Fibroblast of pulmonary artery (primary cell): Measurements from ENCODE around the gene KMT2C.
A peak's percentile ranks its signal among the peaks of the same experiment; 100 is the strongest.
"Not testable (repeated sequence)": the region's sequence is repeated elsewhere in the genome, so short reads cannot be mapped to it uniquely, and the experiment has no call there.

Experiments
- DNase-seq: peaks from one replicate; pipeline ENCODE4 v3.0.0-alpha.2; 2010; ENCODE audit warnings: low read depth
- H3K4me3 ChIP-seq: replicated peaks from 2 replicates; pipeline ENCODE4 v1.5.1; 2011; ENCODE audit warnings: low read depth, mild to moderate bottlenecking, control low read depth, low read length, moderate library complexity
- TF ChIP-seq, protein P1 (sequence below): IDR thresholded peaks from 2 replicates; pipeline ENCODE4 v1.5.1; 2011; ENCODE audit warnings: mild to moderate bottlenecking, control low read depth, low read length, inconsistent platforms; ENCODE audit errors: missing control alignments

Gene KMT2C

DNA sequence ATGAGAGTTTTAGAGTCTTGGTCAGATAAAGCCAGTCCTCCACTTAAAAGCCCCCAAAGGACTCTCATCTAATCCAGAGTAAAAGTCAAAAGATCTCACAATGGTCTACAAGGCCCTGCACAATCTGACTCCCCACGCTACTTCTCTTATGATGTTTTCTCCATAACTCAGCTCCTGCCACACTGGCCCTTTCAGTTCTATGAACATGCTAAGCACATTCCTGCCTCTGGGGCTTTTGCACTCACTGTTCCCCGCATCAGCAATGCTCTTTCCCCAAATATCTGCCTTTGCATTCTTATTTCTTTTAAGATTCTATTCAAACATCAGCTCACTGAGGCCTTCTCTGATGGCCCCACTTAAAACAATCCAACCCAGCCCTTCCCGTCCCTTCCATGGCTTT is 41.6 kb downstream of the KMT2C start:
- peak; percentile 51 for DNase-seq
- TF ChIP-seq, protein P1, sequence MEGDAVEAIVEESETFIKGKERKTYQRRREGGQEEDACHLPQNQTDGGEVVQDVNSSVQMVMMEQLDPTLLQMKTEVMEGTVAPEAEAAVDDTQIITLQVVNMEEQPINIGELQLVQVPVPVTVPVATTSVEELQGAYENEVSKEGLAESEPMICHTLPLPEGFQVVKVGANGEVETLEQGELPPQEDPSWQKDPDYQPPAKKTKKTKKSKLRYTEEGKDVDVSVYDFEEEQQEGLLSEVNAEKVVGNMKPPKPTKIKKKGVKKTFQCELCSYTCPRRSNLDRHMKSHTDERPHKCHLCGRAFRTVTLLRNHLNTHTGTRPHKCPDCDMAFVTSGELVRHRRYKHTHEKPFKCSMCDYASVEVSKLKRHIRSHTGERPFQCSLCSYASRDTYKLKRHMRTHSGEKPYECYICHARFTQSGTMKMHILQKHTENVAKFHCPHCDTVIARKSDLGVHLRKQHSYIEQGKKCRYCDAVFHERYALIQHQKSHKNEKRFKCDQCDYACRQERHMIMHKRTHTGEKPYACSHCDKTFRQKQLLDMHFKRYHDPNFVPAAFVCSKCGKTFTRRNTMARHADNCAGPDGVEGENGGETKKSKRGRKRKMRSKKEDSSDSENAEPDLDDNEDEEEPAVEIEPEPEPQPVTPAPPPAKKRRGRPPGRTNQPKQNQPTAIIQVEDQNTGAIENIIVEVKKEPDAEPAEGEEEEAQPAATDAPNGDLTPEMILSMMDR = peak; percentile 52
- not testable (repeated sequence) for H3K4me3 ChIP-seq

DNA sequence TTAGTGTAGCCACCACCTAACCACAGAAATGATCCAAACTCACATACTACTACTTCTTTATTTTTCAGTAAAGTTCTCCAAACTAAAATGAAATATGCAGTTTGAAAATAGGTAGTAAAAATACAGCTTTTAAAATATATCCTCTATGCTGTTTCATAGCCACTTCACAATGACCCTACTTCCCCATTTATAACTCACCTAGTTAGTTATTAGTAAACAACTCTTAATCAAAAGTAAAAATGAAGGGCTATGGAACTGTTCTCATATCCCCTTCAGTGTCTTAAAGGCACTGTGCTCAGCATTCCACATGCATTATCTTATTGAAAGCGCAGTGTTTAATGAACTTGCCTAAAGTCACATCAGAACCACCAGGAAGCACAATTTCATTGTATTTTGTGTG is 43.5 kb downstream of the KMT2C start:
- DNase-seq = no peak
- TF ChIP-seq, protein P1 = no peak
- no peak overlapping the region for H3K4me3 ChIP-seq

DNA sequence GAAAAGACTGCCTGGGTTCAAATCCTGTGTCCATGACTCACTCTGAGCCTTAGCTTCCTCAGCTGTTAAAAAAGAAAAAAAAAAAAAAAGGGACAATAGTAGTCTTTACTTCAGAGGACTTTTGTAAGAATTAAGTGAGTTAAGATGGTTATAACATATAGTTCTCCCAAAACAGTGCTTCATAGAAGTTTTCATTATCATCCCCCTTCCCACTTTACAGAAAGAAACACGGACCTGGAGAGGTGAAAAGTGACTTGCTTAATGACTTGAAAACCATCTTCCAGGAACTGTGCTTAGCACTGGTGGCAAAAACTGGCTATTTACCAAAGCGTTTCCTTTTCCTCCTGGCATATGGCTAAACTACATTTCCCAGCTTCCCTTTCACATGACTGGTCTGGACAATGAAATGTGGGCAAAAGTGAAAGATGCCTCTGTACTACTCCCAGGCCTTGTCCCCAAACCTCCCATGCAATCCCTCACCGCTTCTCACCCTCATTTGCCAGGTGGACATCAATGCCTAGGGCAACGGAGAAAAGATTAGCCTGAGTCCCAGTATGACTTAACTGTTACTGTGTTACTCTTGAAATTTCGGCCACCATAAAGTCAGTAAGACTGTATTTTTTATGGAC is 49.6 kb downstream of the KMT2C start:
- not testable (repeated sequence) for H3K4me3 ChIP-seq, DNase-seq

DNA sequence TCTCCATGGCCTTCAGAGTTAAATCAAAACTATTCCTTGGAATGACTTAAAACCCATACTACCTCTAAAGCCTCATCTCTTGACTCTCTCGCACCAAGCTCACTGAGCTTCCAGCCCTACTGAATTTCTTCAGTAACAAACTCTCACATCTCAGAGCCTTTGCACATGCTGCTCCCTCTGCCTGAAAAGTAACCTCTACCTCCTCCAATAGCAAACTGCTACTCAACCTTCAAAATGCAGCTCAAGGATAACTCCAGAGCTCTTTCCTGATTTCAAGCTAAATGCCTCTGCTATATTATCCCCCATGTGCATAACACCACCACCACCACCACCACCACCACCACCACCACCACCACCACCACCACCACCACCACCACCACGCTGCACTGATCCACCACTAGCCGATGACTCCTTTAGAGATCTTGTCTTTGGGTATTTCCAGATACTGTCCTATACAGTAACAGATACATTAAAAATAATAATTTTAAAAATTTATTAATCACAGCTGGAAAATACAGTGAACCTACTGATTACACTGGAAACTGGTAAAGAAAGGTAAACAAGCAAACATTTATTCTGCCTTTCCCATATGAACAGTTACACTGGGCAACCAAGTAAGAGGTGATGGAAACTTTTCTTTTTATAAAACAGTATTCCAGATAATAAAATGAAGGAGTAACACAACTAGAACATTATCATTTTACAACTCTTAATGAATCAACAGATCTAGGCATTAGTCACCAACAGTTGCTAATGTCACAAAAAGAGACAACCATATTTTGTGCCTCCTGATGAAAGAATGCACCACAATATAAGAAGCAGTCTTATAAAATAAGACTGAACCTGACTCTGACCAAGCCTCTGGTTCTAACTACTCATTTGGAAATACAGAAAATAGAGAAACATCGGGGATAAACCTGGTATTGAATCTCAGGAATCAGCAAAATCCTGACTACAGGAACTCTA is 51.3 kb downstream of the KMT2C start:
- H3K4me3 ChIP-seq, DNase-seq: not testable (repeated sequence)

DNA sequence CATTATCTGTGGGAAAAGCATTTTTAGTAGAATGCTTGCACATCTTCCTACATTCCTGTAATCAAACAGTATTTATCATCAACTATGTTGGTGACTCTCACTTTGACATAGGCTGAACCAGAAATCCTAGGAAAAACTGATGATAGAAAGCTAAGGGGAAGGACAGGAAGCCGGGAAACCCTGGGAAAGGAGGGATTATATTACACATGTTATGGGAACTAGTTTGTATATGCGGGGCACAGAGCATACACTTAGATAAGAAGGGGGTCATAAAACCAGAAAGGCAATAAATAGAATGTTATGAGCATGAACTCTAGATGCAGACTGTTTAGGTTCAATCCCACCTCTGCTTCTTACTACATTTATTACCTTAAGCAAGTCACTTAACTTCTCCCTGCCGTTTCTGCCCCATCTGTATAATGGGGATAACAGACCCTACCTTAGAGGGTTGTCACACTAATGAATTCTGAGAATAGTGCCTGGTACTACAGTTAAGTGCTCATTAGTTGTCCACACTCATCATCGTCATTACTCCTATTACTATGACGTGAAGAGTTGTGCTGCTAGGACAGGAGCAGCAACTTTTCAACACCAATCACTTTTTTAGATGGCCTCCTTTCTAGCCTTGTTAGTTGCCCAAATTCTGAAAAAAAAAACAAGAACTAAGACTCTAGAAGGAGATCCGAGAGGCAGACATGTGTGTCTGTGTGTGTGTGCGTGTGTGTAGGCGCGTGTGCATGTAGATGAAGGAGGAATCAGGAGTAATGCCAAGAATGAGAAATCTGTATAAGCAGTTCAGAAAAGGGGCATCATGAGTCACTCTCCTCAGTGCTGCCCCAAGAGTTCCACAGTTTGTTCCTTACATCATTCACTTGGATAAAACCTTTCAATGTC is 52.2 kb downstream of the KMT2C start:
- DNase-seq = peak; percentile 86
- H3K4me3 ChIP-seq = no peak overlapping the region
- TF ChIP-seq, protein P1 = no peak

DNA sequence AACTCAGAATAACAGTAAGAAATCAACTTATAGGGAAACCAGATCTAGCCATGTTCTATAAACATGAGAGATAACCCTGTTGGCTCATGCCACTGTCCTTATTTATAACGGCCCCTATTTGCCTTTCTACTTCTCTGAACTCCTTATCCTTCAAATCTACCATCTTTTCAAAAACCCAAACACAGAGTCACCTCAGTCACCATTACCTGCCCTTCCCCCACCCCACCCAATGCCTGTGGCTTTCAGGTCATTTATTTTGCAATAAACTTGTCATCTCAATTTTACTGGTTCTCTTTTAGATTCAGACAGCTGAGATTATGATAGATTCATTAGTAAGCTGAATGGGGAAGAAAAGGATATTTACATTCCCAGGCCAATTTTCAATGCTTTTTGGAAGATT is 53.6 kb downstream of the KMT2C start:
- no peak overlapping the region for H3K4me3 ChIP-seq
- TF ChIP-seq, protein P1 = no peak
- DNase-seq = no peak

DNA sequence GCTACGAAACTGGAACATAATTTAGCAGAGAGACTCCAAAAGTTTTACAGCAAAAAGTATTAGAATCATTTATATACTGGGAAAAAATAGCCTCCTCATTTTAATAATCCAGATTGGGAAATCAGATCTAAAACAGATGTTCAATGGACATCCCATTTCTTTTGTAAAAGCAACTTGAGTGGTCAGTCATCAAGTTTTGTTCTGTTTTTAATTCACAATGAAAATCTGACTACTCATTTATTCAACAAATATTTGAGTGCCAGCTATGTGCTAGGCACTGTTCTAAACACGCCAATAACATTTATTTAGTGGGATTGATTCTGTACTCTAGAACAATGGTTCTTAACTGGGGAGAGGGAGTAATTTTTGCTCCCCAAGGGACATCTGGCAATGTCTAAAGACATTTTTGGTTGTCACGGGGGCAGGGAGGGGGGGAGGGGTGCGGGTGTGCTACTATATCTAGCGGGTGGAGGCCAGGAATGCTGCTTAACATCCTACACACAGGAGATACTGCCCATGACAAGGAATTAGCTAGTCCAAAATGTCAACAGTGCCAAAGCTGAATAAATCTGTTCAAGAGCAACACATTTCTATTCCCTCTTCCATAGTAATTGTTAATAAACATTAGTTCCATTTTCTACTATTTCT is 54.7 kb downstream of the KMT2C start:
- not testable (repeated sequence) for DNase-seq

DNA sequence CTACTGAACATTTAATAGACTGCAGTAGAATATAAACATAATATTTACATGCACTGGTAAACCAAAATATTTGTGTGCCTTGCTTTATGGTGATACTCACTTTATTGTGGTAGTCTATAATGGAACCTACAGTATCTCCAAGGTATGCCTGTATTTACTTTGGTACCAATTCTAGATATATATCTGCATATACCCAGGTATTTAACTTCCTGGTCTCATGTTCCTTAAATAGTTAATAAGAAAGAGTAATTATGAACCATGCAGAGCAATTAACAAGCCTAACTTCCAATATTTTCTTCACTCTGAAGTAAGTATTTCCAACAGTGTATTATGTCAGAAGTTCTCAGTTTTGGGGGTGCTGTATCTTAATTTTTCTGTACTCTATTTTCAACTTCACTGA is 57.3 kb downstream of the KMT2C start:
- H3K4me3 ChIP-seq, DNase-seq: not testable (repeated sequence)

More for the DNA sequence above, 54.7 kb downstream of the KMT2C start:
- not testable (repeated sequence) for H3K4me3 ChIP-seq

DNA sequence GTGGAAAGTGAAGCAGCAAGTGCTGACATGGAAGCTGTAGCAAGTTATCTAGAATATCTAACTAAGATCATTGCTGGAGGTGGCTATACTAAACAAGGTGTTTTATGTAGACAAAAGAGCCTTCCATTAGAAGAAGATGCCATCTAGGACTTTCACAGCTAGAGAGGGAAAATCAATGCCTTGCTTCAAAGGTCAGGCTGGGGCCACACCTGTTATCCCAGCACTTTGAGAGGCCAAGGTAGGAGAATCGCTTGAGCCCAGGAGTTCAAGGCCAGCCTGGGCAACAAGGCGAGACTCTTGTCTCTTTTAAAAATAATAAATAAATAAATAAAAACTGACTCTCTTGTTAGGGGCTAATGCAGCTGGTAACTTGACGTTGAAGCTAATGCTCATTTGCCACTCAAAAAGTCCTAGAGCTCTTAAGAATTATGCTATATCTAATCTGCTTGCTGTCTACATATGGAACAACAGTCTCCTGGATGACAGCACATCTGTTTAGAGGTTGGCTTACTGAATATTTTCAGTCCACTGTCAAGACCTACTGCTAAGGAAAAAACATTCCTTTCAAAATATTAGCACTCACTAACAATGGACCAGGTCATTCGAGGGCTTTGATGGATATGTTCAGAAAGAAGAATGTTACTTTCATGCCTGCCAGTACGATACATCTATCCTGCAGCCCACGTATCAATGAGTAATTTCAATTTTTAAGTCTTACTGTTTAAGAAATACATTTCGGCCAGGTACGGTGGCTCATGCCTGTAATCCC is 58.9 kb downstream of the KMT2C start:
- DNase-seq, H3K4me3 ChIP-seq: not testable (repeated sequence)
